Activated CD8-positive, alpha-beta memory T cell treated with anti-CD3 and anti-CD28 coated beads, Interleukin-2, amount 10 ng/mL, durations not matched to agents 7 days and 5 days (primary cell): ENCODE results near the gene RPS6KA2. TPM values are rescaled to one million over a fixed set of nuclear protein-coding genes. Genes with fewer than 3 reads are reported as not detected.

ENCODE experiments used
- ATAC-seq: fragments of 150-1000 bp; cut with Tn5 transposase; one replicate; pipeline ENCODE4 v1.10.0; 2021; ENCODE audit warnings: moderate library complexity
- CTCF ChIA-PET: fragments of 350-600 bp; sonication (Branson Sonifier 250); formaldehyde crosslinking; loops from one replicate; lab custom pipeline; 2021; ENCODE audit warnings: antibody characterized with exemption; lab: Charles Lee
- DNase-seq: peaks from one replicate; pipeline ENCODE4 v3.0.0-alpha.2; 2020
- H3K27ac Mint-ChIP-seq: one replicate; pipeline ENCODE4 v1.8.0; 2021; ENCODE audit warnings: mild to moderate bottlenecking, mixed read lengths
- H3K27me3 Mint-ChIP-seq: one replicate; pipeline ENCODE4 v1.8.0; 2021; ENCODE audit warnings: mixed read lengths
- H3K36me3 Mint-ChIP-seq: one replicate; pipeline ENCODE4 v1.8.0; 2021; ENCODE audit warnings: mild to moderate bottlenecking, mixed read lengths
- H3K4me1 Mint-ChIP-seq: one replicate; pipeline ENCODE4 v1.8.0; 2021; ENCODE audit warnings: mixed read lengths
- H3K4me3 Mint-ChIP-seq: one replicate; pipeline ENCODE4 v1.8.0; 2021; ENCODE audit warnings: mild to moderate bottlenecking, moderate library complexity, mixed read lengths
- H3K9me3 Mint-ChIP-seq: one replicate; pipeline ENCODE4 v1.8.0; 2022; ENCODE audit warnings: low read depth, mixed read lengths
- total RNA-seq, 2 experiments: library from RNA; stranded (reverse); gene quantifications; one replicate each; pipeline ENCODE4 v1.2.3, GENCODE V29; 2021

Gene RPS6KA2
- total RNA-seq, 2 experiments from 2014 or later = 4.5 to 5.4 TPM

DNA sequence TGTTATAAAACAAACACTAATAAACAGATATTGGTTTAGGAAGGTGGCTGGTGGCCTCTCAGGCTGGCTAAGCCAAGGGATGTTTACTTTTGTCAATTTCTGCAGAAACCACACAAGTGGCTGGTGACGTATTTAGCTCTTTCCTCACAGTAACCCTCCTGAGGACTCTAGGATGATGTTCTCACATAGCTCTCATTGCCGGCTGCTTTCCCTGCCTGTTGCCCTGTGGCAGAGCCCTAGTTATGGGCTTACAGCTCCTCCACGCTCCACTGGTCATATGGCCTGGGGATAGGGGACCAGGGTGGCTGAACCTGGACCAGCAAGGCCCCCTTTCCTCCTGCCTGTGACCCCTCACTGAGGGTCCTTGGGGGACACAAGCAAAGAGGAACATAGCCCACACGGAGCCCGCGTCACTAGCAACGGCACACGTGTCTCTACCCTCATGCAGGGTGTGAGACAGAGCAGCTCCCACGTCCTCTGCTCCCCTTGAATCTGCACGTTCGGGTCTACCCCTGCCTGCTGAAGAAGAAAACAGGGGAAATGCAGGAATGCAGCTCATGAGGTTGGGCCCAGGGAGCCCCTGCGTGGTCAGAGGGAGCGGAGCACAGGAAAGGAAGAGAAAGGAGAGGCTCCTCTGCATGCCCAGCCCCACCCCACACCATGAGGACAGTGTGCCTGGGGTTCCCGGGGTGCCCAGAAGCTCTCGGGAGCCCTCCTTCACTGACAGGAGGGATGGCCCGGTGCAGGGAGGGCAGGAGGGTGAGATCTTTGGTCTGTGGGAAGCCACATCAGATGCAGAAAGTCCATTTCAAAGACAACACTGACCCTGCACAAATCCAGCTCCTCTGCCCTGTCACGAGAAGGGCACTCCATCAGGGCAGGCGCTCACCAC is 54.4 kb downstream of the RPS6KA2 start:
- ATAC-seq = no peak
- Mint-ChIP-seq H3K4me1 (peaks cover 5% of the 10 kb centered on the region), H3K27ac (no peak overlapping the region), H3K36me3 (peaks cover 1% of the 10 kb centered on the region), H3K4me3 (no peak overlapping the region), H3K9me3 (peaks cover 4% of the 10 kb centered on the region), H3K27me3 (no peaks in the 10 kb centered on the region)
- no peak for DNase-seq
- CTCF ChIA-PET = no interaction called here

DNA sequence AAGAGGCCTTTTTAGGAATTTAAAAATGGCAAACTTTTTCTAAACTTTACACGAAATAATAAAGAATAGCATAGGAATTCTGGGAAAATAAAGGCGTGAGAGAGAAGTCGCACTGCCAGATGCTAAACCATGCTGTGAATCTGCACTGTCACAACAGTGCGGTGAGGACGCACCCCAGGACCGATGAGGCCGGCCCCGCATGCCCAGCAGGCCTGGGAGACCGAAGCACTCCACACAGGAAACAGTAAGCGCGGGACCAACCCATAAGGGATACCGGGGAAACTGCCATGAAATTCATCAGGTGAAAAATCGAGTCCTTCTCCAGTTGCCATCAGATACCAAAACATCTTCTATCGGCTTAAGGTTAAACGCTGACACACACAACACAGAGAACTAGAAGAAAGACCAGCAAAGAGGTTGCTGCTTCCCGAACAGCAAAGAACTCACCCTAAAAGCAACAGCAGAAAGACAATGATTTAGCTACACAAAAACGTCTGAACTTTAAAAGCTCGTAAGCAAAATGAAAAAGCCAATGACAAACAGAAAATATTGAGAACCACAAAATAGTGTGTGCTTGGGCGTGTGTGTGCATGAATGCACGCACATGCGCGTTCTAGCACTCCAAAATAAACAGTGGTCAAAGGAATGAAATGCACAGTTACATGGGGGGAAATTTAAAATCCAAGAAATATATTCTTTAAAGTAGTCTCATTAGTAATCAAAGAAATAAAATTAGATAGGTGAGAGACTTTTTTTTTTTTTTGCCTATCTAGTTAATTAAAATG is 55.9 kb downstream of the RPS6KA2 start:
- H3K36me3 Mint-ChIP-seq = no peaks in the 10 kb centered on the region
- no peak overlapping the region for H3K27ac Mint-ChIP-seq
- H3K4me1 Mint-ChIP-seq = peaks cover 5% of the 10 kb centered on the region
- no peak for DNase-seq
- peaks cover 2% of the 10 kb centered on the region for H3K9me3 Mint-ChIP-seq
- ATAC-seq = no peak
- CTCF ChIA-PET = no interaction called here
- H3K4me3 Mint-ChIP-seq = no peak overlapping the region
- H3K27me3 Mint-ChIP-seq = no peaks in the 10 kb centered on the region

DNA sequence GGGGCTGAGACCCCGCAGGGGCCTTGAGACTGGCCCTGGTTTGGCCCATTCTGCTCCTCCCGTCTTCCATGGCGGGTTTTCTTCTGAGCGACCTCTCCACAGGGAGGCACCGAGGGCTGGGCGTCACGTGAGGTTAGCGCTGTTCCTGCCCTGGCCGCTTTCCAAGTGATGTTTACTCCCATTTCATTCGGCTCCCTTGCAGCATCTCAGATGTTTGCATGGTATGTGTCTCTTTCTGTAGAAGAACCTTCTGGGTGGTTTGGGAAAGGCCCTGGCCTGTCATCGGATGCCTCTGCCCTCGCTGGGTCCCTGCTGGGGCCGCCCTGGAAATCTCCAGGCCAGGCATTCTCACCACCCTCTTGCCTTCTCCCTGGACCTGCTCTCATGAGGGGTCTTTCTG is 57.8 kb downstream of the RPS6KA2 start:
- Mint-ChIP-seq H3K27me3 (no peaks in the 10 kb centered on the region), H3K36me3 (no peaks in the 10 kb centered on the region), H3K4me3 (no peak overlapping the region), H3K4me1 (peaks cover 5% of the 10 kb centered on the region), H3K27ac (no peak overlapping the region), H3K9me3 (no peaks in the 10 kb centered on the region)
- DNase-seq (no peak), ATAC-seq (no peak)
- CTCF ChIA-PET = no interaction called here

DNA sequence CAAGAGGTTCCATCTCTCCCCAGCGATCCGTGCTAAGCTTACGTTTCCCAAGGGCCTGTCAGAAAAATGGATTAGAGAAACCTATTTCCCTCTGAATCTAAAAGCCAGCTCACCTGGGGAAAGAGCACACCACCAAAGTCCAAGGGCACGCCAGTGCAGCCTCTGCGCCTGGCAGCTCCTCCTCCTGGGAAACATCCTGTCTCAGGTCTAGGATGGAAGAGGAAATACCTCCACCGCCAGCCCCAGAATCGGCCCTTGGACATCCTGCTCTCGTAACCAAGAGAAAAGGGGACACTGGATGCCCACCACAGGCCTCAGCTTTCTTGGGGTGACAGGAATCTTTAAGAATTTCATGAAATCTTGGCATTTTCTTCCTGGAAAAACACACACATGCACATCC is 59.2 kb downstream of the RPS6KA2 start:
- H3K4me1 Mint-ChIP-seq = peaks cover 5% of the 10 kb centered on the region
- CTCF ChIA-PET = no interaction called here

DNA sequence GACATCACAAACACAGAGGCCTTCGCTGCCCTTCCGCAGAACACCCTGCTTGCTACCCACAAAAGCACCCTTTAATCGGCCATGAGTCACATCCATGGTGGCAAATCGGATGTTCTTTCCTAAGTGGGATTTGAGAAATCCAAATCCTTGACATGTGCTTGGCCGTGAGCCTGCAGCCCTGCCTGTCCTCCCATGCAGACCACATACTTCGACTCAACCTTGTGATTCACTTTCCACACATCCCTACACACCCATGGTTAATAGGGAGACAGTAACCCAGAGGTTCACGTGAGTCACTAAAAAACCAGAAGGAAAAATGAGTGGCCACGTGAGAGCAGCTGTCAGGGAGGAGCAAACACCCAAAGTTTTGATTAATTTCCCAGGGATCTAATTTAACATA is 59.9 kb downstream of the RPS6KA2 start:
- Mint-ChIP-seq H3K4me3 (no peak overlapping the region), H3K36me3 (no peaks in the 10 kb centered on the region), H3K27me3 (no peaks in the 10 kb centered on the region), H3K4me1 (peaks cover under 1% of the 10 kb centered on the region), H3K27ac (no peak overlapping the region), H3K9me3 (no peaks in the 10 kb centered on the region)
- CTCF ChIA-PET = interaction anchor here (0.9 kb wide), 1 partner anchor 25 kb away, joined by 3 read pairs; no protein-coding TSS in a partner anchor
- DNase-seq (no peak), ATAC-seq (no peak)

More for the DNA sequence above, 59.2 kb downstream of the RPS6KA2 start:
- H3K36me3 Mint-ChIP-seq = no peaks in the 10 kb centered on the region
- no peaks in the 10 kb centered on the region for H3K9me3 Mint-ChIP-seq
- no peak for ATAC-seq
- H3K27ac Mint-ChIP-seq = no peak overlapping the region
- no peak for DNase-seq
- no peaks in the 10 kb centered on the region for H3K27me3 Mint-ChIP-seq
- H3K4me3 Mint-ChIP-seq = no peak overlapping the region

DNA sequence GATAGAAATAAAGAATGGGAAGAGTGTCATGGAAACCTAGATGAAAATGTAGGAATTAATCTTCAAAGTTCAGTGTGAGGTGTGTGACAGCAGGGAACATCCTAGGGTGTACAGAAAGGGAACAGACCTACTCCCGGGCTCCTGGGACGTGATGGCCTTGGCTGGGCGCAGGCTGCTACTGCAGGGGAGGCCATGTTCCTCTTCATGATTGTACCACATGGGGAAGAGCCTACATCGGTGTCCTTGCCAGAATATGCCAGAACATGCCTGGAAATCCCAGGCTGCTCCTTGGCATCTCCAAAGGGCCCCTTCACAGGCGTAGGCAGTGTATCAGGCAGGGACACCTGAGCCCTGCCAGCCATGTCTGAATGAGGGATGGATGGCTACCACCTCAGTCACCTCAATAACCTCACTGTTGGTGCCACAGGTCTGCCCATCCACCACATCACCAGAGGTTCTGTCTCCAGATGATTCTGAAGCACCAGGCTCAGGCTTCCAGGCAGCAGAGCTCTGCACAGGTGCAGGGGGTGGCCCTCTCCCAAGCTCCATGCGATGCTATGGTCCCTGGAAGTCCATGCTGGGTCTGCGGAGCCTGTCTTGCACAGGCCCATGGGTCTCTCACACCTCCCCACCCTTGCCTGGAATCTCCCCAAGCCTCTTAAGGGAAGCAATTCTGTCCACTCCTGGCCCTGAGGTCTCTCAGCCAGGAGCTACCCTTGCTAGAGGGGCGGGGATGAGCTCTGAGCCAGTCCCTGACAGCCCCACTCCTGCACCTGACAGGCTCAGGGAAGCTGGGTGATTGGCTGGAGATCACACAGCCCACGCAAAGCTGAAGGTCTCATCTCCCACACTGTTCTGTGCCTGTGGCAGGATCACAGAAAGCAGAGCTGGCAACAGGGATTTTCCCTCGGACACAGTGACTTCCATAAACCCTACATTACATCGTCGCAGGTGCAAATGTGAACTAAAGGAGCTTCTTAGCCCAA is 60.7 kb downstream of the RPS6KA2 start:
- H3K4me3 Mint-ChIP-seq = no peak overlapping the region
- no peak overlapping the region for H3K27ac Mint-ChIP-seq
- DNase-seq (no peak), ATAC-seq (no peak)
- peaks cover 3% of the 10 kb centered on the region for H3K27me3 Mint-ChIP-seq
- no peaks in the 10 kb centered on the region for H3K4me1 Mint-ChIP-seq
- no peaks in the 10 kb centered on the region for H3K36me3 Mint-ChIP-seq
- CTCF ChIA-PET = interaction anchor here (0.9 kb wide), 1 partner anchor 24 kb away, joined by 3 read pairs; no protein-coding TSS in a partner anchor
- H3K9me3 Mint-ChIP-seq = no peaks in the 10 kb centered on the region

DNA sequence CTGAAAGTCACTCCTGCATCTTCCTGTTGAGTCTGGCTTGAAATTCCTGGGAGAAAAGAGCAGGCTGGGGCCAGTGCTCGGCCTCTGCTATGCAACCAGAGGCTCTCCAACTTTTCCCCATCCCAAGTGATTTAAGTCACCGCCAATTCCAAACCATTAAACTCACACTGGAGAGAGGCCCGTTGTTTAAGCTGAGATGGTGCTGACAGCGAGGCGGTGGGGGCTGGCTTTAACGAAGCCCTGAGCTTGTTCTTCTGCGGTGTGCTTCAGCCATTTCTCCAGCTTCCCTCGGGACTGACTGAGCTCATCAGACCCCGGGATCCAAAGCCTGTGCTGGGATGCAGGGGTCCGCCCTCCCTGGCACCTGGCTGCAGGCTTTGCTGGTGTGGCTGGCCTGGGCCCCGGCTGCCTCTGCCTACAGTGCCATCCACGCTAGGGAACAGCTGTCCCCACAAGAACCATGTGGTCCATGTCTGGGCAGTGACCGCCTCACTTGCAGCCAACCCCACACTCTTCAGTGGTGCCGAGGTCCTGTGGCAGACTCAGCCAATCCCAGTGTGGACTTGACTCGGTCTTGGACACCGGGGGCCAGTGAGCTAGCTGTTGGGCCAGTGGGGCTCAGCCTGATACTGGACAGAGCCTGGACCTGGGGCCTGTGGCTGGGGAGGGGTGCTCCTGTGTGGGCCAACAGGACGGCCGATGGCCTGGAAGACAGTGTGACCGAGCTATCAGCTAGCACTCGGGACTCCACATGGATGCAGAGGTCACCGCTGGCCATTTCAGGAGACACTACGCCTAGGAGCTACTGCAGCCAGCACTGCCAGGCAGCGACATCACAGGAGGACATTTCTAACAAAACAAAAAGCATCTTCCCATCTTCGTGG is 61.7 kb downstream of the RPS6KA2 start:
- CTCF ChIA-PET = no interaction called here

DNA sequence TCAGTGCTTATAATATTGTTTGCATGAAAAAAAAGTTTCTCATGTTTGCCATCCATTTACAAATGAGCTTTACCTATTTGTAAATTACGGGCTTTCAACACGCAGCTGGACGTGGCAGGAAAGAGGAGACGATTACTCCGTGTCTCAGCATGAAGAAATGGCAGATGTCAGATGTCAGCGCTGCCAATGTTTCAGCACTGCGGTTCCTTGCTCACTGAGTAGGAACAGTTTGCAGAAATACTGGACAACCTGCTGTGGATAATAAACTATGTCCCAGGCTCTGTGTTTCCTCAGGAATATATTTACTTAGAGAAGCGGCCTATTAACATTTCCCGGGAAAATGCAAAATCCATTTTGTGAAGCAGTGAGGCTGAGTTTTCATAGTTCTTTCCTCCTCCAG is 63.2 kb downstream of the RPS6KA2 start:
- Mint-ChIP-seq H3K4me1 (no peaks in the 10 kb centered on the region), H3K36me3 (no peaks in the 10 kb centered on the region), H3K27me3 (peaks cover 3% of the 10 kb centered on the region), H3K4me3 (no peak overlapping the region), H3K9me3 (no peaks in the 10 kb centered on the region), H3K27ac (no peak overlapping the region)
- CTCF ChIA-PET = no interaction called here
- ATAC-seq (no peak), DNase-seq (no peak)

More for the DNA sequence above, 61.7 kb downstream of the RPS6KA2 start:
- H3K36me3 Mint-ChIP-seq = no peaks in the 10 kb centered on the region
- no peak overlapping the region for H3K27ac Mint-ChIP-seq
- ATAC-seq (no peak), DNase-seq (no peak)
- H3K27me3 Mint-ChIP-seq = peaks cover 3% of the 10 kb centered on the region
- no peaks in the 10 kb centered on the region for H3K4me1 Mint-ChIP-seq
- H3K9me3 Mint-ChIP-seq = no peaks in the 10 kb centered on the region
- H3K4me3 Mint-ChIP-seq = no peak overlapping the region

DNA sequence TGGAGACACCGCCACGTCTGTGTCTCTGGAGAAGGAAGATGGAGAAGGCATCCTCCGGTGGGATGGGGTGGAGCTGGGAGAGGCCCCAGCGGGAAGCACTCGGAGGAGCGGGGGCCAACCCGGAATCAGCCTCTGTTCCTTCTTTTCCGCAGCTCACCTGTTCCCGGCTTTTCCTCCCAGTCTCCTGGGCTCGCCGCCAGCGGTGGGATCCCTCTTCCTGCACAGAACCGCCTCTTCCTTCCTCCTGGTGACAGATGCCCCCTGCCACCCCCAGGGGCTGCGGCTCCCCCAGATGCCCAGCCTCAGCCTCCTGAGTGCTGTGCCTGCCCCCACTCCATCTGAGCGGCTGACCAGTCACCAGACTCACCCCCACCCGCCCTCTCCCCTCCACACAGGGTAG is 63.9 kb downstream of the RPS6KA2 start:
- H3K27me3 Mint-ChIP-seq = peaks cover 3% of the 10 kb centered on the region
- H3K4me1 Mint-ChIP-seq = no peaks in the 10 kb centered on the region
- no peaks in the 10 kb centered on the region for H3K9me3 Mint-ChIP-seq
- DNase-seq (no peak), ATAC-seq (no peak)
- CTCF ChIA-PET = no interaction called here
- no peaks in the 10 kb centered on the region for H3K36me3 Mint-ChIP-seq
- H3K4me3 Mint-ChIP-seq = no peak overlapping the region
- H3K27ac Mint-ChIP-seq = no peak overlapping the region

DNA sequence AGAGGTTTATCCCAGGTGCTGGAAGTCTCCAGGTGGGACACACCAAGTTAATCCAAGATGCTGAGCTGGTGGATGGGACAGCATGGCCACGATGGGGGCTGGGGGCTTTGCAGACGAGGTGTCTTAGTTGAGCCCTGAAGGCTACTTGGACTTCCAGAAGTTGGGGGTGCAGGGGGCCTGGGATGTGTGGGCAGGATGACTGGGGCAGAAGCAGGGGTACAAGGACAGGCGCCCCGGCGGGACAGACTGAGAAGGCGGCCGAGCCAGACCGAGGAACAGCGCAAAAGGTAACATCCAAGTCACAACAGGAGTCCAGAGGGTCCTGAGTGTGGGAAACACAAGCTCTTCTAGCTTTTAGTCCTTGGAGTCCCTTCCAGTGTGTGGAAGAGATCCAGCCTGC is 64.3 kb downstream of the RPS6KA2 start:
- H3K36me3 Mint-ChIP-seq = no peaks in the 10 kb centered on the region
- H3K4me1 Mint-ChIP-seq = no peaks in the 10 kb centered on the region
- DNase-seq = no peak
- CTCF ChIA-PET = no interaction called here
- no peaks in the 10 kb centered on the region for H3K9me3 Mint-ChIP-seq
- H3K4me3 Mint-ChIP-seq = no peak overlapping the region
- peaks cover 3% of the 10 kb centered on the region for H3K27me3 Mint-ChIP-seq
- no peak overlapping the region for H3K27ac Mint-ChIP-seq
- ATAC-seq = no peak

DNA sequence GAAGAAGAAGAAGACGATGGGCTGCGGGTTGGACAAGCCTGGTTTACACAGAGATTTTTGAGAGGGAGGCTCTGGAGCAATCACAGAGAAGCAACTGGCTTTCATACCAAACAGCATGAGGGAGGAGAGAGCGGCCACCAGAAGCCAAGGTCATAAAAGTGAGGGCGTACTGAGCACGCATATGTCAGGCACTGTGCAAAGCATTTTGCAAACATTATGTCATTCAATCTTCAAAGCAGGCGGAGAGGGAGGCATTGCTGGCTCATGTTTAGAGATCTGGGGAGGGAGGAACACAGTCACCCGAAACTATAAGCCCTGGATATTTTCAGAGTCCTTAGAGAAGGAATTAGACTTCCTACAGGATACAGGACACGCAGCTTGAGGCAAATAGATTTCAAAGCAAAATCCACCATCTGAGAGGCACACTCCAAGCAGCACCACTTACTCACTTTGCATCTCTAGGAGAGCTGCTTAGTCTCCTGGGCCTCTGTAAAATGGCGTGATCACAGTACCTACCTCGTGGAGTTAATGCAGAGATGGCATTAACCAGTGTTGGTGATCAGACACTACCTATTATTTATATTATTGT is 65.2 kb downstream of the RPS6KA2 start:
- Mint-ChIP-seq H3K4me3 (no peak overlapping the region), H3K36me3 (no peaks in the 10 kb centered on the region), H3K4me1 (peaks cover 4% of the 10 kb centered on the region), H3K9me3 (no peaks in the 10 kb centered on the region), H3K27me3 (peaks cover 3% of the 10 kb centered on the region), H3K27ac (no peak overlapping the region)
- ATAC-seq (no peak), DNase-seq (no peak)
- CTCF ChIA-PET = no interaction called here

DNA sequence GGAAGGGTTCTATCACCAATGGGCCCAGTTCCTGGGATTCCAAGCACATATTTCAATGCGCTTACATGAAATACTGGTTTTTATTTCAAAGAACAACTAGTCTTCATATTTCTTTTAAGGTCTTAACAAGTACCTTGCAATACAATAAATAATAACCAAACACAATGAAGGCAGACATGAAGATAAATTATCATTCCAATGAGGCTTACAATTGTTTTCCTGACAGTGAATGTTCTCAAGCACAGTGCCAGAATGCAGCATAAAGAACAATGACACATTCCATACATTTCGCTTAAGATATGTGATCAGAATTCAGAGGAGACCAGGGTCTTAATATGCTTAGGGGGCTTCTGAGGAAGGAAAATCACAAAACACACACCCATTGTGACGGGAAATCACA is 66.8 kb downstream of the RPS6KA2 start:
- Mint-ChIP-seq H3K4me3 (no peak overlapping the region), H3K27me3 (peaks cover 3% of the 10 kb centered on the region), H3K27ac (no peak overlapping the region), H3K4me1 (peaks cover 5% of the 10 kb centered on the region), H3K9me3 (no peaks in the 10 kb centered on the region), H3K36me3 (no peaks in the 10 kb centered on the region)
- DNase-seq (no peak), ATAC-seq (no peak)
- CTCF ChIA-PET = no interaction called here
